Activated T-cell treated with anti-CD3 and anti-CD28 coated beads, Interleukin-2, amount 50 U/mL, for 72 hours (primary cell): ENCODE results near the gene APCDD1L. TPM values are rescaled to one million over a fixed set of nuclear protein-coding genes. Genes with fewer than 3 reads are reported as not detected.
A peak's percentile ranks its signal among the peaks of the same experiment; 100 is the strongest.
"Not testable (repeated sequence)": the region's sequence is repeated elsewhere in the genome, so short reads cannot be mapped to it uniquely, and the experiment has no call there.

Source experiments
- ATAC-seq, 2 donors: fragments of 150-1000 bp; cut with Tn5 transposase; replicated peaks in 1 of 2; 2 replicates each; pipeline ENCODE4 v1.10.0; 2021; ENCODE audit warnings: moderate library complexity in 2 of 2, mild to moderate bottlenecking in 1 of 2
- DNase-seq, 2 donors: peaks; one replicate each; pipeline ENCODE4 v3.0.0; 2021 to 2022; ENCODE audit warnings: mixed read lengths in 1 of 2
- H3K27ac Mint-ChIP-seq: one replicate; pipeline ENCODE4 v1.8.0; 2022; ENCODE audit warnings: mild to moderate bottlenecking, moderate library complexity, mixed read lengths
- H3K27me3 Mint-ChIP-seq: one replicate; pipeline ENCODE4 v1.8.0; 2022; ENCODE audit warnings: low read depth, mixed read lengths
- H3K36me3 Mint-ChIP-seq, 2 donors: one replicate each; pipeline ENCODE4 v1.8.0; 2022; ENCODE audit warnings: mixed read lengths in 2 of 2, mild to moderate bottlenecking in 1 of 2; ENCODE audit not compliant: insufficient read depth in 2 of 2
- H3K4me1 Mint-ChIP-seq: one replicate; pipeline ENCODE4 v1.8.0; 2022; ENCODE audit warnings: low read depth, mixed read lengths
- H3K4me3 Mint-ChIP-seq, 2 donors: one replicate each; pipeline ENCODE4 v1.8.0; 2022; ENCODE audit warnings: mild to moderate bottlenecking in 2 of 2, mixed read lengths in 2 of 2, moderate library complexity in 2 of 2
- H3K9me3 Mint-ChIP-seq, 2 donors: one replicate each; pipeline ENCODE4 v1.8.0; 2022; ENCODE audit warnings: mixed read lengths in 2 of 2
- total RNA-seq, 2 donors: library from RNA; stranded (reverse); gene quantifications; one replicate each; pipeline ENCODE4 v1.2.3, GENCODE V29; 2022

Gene APCDD1L
- total RNA-seq, 2 donors from 2014 or later, result not detected

- Mint-ChIP-seq H3K36me3 (peaks cover 8 to 24% of the 10 kb centered on the region in 2 donors), H3K27me3 (no peaks in the 10 kb centered on the region), H3K27ac (no peak overlapping the region), H3K9me3 (peaks cover 0 to 3% of the 10 kb centered on the region in 2 donors), H3K4me3 (no peak overlapping the region), H3K4me1 (peaks cover 11% of the 10 kb centered on the region)
- DNase-seq (no peak), ATAC-seq (no peak)
Observed at GRCh38 chr20:58424218-58424969, 90.8 kb downstream of the APCDD1L start.

GRCh38 chr20:58421497-58421850 is 93.7 kb downstream of the APCDD1L start:
- ATAC-seq (no peak), DNase-seq (no peak)
- Mint-ChIP-seq H3K4me1 (peaks cover 36% of the 10 kb centered on the region), H3K36me3 (peaks cover 8 to 25% of the 10 kb centered on the region in 2 donors), H3K27ac (no peak overlapping the region), H3K9me3 (peaks cover 0 to 3% of the 10 kb centered on the region in 2 donors), H3K27me3 (no peaks in the 10 kb centered on the region), H3K4me3 (no peak overlapping the region)

GRCh38 chr20:58420798-58421496 is 94.3 kb downstream of the APCDD1L start:
- ATAC-seq (no peak), DNase-seq (no peak)
- H3K4me1 Mint-ChIP-seq, result peaks cover 42% of the 10 kb centered on the region
- no peak overlapping the region for H3K27ac Mint-ChIP-seq
- peaks cover 8 to 25% of the 10 kb centered on the region in 2 donors for H3K36me3 Mint-ChIP-seq
- no peak overlapping the region for H3K4me3 Mint-ChIP-seq
- H3K9me3 Mint-ChIP-seq, result peaks cover 0 to 3% of the 10 kb centered on the region in 2 donors
- no peaks in the 10 kb centered on the region for H3K27me3 Mint-ChIP-seq

GRCh38 chr20:58418949-58419748 is 96.0 kb downstream of the APCDD1L start:
- DNase-seq (no peak), ATAC-seq (peak; percentile 47 to 67)
- Mint-ChIP-seq H3K27me3 (no peaks in the 10 kb centered on the region), H3K36me3 (peaks cover under 1 to 20% of the 10 kb centered on the region in 2 donors), H3K4me1 (peaks cover 43% of the 10 kb centered on the region), H3K4me3 (no peak overlapping the region), H3K27ac (peak overlapping the region; percentile 83), H3K9me3 (peaks cover 0 to 3% of the 10 kb centered on the region in 2 donors)

GRCh38 chr20:58417438-58417837 is 97.8 kb downstream of the APCDD1L start:
- H3K9me3 Mint-ChIP-seq, result peaks cover 0 to 3% of the 10 kb centered on the region in 2 donors
- H3K36me3 Mint-ChIP-seq, result peaks cover 0 to 18% of the 10 kb centered on the region in 2 donors
- H3K27me3 Mint-ChIP-seq, result no peaks in the 10 kb centered on the region
- DNase-seq, result no peak
- no peak for ATAC-seq
- no peak overlapping the region for H3K4me3 Mint-ChIP-seq
- H3K27ac Mint-ChIP-seq, result peak overlapping the region; percentile 19
- H3K4me1 Mint-ChIP-seq, result peaks cover 43% of the 10 kb centered on the region

GRCh38 chr20:58416835-58417234 is 98.4 kb downstream of the APCDD1L start:
- ATAC-seq (no peak), DNase-seq (no peak)
- peaks cover 45% of the 10 kb centered on the region for H3K4me1 Mint-ChIP-seq
- peak overlapping the region; percentile 93 for H3K27ac Mint-ChIP-seq
- no peaks in the 10 kb centered on the region for H3K27me3 Mint-ChIP-seq
- peaks cover 0 to 18% of the 10 kb centered on the region in 2 donors for H3K36me3 Mint-ChIP-seq
- peak overlapping the region in 1 of 2 donors; percentile 60 for H3K4me3 Mint-ChIP-seq
- peaks cover 0 to 3% of the 10 kb centered on the region in 2 donors for H3K9me3 Mint-ChIP-seq

- Mint-ChIP-seq H3K27ac (peak overlapping the region; percentile 93), H3K27me3 (no peaks in the 10 kb centered on the region), H3K36me3 (peaks cover 0 to 17% of the 10 kb centered on the region in 2 donors), H3K4me1 (peaks cover 47% of the 10 kb centered on the region), H3K4me3 (peak overlapping the region in 1 of 2 donors; percentile 27), H3K9me3 (peaks cover 0 to 3% of the 10 kb centered on the region in 2 donors)
- ATAC-seq (no peak), DNase-seq (no peak)
Observed at GRCh38 chr20:58416057-58416456, 99.1 kb downstream of the APCDD1L start.

GRCh38 chr20:58414786-58415185 is 100.4 kb downstream of the APCDD1L start:
- peaks cover 51% of the 10 kb centered on the region for H3K4me1 Mint-ChIP-seq
- not testable (repeated sequence) for H3K9me3 Mint-ChIP-seq, DNase-seq, H3K36me3 Mint-ChIP-seq, ATAC-seq, H3K27ac Mint-ChIP-seq, H3K4me3 Mint-ChIP-seq, H3K27me3 Mint-ChIP-seq

- not testable (repeated sequence) for ATAC-seq, H3K9me3 Mint-ChIP-seq, H3K27ac Mint-ChIP-seq, H3K27me3 Mint-ChIP-seq, H3K36me3 Mint-ChIP-seq, H3K4me3 Mint-ChIP-seq, DNase-seq
- H3K4me1 Mint-ChIP-seq, result peaks cover 52% of the 10 kb centered on the region
Observed at GRCh38 chr20:58414216-58414615, 101.0 kb downstream of the APCDD1L start.

Other genes starting within 250 kb of the APCDD1L start
- 10 to 100 TPM; 12.3 to 13.2 TPM for gene RAB22A, start 205.7 kb downstream of the APCDD1L start, total RNA-seq
- gene VAPB, start 126.2 kb downstream of the APCDD1L start, total RNA-seq, result 10 to 100 TPM; 45.8 to 55.3 TPM
- 100 to 1,000 TPM; 153 to 154 TPM for gene STX16, start 135.9 kb upstream of the APCDD1L start, total RNA-seq
- gene NPEPL1, start 177.4 kb upstream of the APCDD1L start, total RNA-seq, result 10 to 100 TPM; 25.7 to 29.0 TPM